22Rv1 (cell line): Measurements from ENCODE around the gene CXCR6.

ENCODE experiments used
- ZFX ChIP-seq: fragments of 450-650 bp; IDR thresholded peaks from 2 replicates; pipeline ENCODE4 v1.6.1; 2017; ENCODE audit warnings: antibody characterized with exemption, borderline replicate concordance
- TF ChIP-seq, protein P1 (sequence below): fragments of 450-650 bp; IDR thresholded peaks from 2 replicates; pipeline ENCODE4 v1.5.1; 2017; ENCODE audit warnings: mild to moderate bottlenecking

DNA sequence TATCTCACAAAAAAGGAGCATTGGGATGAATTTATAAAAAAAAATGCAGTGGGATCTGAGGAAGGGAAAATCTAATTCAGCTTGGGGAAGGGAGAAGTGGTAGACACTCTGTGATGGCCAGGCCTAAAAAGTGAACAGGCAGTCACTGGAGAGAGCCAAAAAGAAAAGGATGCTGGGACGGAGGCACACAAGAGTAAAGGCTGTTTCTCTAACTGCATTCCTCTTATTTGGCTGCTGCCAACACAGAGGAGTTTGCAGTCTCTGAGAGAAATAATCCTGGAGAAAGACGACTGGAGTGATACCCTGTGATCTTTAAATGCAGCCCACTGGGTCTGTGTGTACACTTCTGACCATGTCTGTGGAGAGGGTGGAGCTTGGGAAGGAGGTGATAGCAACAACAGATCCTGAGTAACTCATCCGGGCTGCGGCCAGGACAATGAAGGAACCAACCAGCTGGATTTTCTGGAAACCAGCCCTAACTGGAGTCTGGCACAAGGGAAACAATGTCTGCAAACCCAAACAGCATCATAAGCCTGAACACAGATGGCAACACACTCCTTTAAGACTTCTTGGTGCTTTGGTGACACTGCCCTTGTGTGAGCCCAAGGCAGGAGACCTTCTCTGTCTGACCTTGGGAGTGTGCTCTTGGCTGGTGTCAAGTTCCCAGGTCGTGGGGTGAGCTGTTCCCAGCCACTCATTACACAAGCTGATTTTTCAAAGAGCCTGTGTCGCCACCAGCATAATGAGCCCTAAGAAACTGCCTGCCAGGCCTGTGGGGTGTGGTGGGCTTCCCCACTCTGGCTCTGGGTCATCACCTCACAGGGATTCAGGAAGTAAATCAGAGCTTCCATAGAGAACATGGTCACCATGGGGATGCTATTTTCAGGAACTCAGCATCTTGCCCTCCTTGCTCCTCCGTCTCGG lies 44.4 kb downstream of the CXCR6 start:
- TF ChIP-seq, protein P1, sequence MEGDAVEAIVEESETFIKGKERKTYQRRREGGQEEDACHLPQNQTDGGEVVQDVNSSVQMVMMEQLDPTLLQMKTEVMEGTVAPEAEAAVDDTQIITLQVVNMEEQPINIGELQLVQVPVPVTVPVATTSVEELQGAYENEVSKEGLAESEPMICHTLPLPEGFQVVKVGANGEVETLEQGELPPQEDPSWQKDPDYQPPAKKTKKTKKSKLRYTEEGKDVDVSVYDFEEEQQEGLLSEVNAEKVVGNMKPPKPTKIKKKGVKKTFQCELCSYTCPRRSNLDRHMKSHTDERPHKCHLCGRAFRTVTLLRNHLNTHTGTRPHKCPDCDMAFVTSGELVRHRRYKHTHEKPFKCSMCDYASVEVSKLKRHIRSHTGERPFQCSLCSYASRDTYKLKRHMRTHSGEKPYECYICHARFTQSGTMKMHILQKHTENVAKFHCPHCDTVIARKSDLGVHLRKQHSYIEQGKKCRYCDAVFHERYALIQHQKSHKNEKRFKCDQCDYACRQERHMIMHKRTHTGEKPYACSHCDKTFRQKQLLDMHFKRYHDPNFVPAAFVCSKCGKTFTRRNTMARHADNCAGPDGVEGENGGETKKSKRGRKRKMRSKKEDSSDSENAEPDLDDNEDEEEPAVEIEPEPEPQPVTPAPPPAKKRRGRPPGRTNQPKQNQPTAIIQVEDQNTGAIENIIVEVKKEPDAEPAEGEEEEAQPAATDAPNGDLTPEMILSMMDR: no peak
- no peak for TF ChIP-seq ZFX
